Right forelimb (tissue), 1 donor: Measurements from ENCODE around the gene NBEA.

Source experiments
- DNase-seq: peaks from one replicate; pipeline ENCODE4 v3.0.0-alpha.2; 2018

The NBEA gene

GRCh38 chr13:35179920-35180663 is 238.0 kb downstream of the NBEA start:
- no peak for DNase-seq

GRCh38 chr13:35190241-35190640 is 248.2 kb downstream of the NBEA start:
- no peak for DNase-seq

GRCh38 chr13:35191883-35192282 is 249.8 kb downstream of the NBEA start:
- DNase-seq: no peak

- no peak for DNase-seq
Observed at GRCh38 chr13:35198613-35199200, 256.6 kb downstream of the NBEA start.

- DNase-seq: no peak
Observed at GRCh38 chr13:35208587-35208986, 266.5 kb downstream of the NBEA start.

- DNase-seq: no peak
Observed at GRCh38 chr13:35210261-35210660, 268.2 kb downstream of the NBEA start.

GRCh38 chr13:35211949-35212348 is 269.9 kb downstream of the NBEA start:
- DNase-seq: no peak

GRCh38 chr13:35213911-35214310 is 271.8 kb downstream of the NBEA start:
- no peak for DNase-seq

- DNase-seq: no peak
Observed at GRCh38 chr13:35216131-35216530, 274.1 kb downstream of the NBEA start.

DNA sequence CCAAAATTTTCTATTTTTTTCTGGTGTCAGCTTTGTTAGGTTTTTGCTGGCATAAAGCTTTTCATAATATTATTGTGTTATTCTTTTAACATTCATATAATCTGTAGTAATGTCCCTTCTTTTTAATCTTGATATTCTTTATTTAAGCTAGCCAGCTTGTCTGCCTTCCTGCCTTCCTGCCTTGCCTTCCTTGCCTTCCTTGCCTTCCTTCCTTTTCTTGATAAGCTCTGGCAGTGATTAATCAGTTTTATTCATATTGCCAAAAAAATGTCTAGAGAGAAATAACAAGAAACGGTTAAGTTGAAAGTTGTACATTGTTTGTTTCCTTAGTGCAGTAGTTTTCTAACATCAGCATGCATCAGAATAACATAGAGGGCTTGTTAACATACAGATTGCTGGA is 277.0 kb downstream of the NBEA start:
- DNase-seq: no peak

DNA sequence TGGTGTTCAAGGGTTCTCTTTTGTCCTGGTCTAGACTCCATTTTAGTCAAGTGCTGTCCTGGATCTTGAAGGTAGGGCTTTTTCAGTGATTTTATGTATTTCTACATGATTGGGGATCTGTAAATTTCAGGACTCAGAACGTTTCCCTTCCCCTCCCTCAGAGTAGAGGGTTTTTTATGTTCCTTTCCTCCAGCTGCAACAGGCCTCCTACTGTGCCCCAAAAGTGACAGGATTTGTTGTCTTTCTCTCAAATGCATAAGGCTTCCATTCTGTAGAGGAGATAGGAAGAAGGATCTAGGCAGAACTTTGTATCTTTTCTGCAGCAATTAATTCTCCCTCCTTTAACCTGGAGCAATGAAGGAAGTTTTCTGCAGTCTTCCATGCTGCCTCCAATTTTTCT is 283.1 kb downstream of the NBEA start:
- DNase-seq: no peak

DNA sequence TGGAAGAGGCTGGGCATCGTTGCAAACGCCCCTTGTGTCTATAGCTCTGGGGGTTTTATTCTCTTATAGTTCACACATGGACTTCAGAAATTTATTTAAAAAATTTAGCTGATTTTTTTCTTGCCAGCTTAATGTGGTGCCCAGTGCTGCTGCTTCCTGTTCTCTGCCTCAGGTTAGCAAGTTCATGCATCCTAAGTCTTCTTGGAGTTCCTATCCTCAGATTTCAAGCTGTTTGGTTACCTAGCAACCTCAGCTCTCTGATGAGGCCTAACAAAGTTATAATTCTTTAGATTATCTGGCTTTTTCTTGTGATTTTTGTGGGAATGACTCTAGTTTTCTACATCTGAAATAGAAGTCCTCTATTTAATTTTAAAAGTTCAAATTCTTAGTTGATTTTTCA is 283.5 kb downstream of the NBEA start:
- no peak for DNase-seq

GRCh38 chr13:35228536-35228935 is 286.5 kb downstream of the NBEA start:
- DNase-seq: no peak

- DNase-seq: no peak
Observed at GRCh38 chr13:35231426-35231825, 289.4 kb downstream of the NBEA start.

GRCh38 chr13:35238274-35238673 is 296.2 kb downstream of the NBEA start:
- no peak for DNase-seq

DNA sequence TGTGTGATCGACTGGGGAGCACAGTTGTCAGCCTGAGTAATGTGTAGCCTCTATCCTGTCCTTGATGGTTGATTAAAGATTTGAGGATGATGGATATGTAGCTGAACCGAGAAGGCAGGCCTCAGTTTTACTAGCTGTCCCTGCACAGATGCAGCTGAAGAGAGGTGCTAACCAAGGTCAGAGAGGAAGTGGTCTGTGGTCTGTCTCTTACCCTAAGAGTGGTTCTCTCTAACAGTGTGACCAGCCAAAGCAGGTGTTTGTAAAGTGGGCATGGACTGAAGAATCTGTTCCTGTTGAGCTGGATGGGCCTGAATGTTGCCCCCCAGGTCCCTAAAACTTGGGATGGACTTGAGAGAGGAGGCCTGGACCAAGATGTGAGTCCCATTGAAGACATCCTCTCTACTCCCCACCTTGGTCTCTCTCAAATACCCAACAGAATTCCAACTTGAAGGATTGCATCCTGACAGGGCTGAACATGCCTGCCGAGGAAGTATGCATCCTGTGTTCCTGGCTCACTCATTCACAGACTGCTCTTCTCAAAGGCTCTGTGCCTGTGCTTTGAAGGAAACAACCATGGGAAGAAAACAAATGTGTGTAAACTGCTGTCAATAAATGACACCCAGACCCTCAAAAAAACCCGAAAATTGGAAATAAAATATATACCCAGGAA is 310.6 kb downstream of the NBEA start:
- DNase-seq: no peak

- no peak for DNase-seq
Observed at GRCh38 chr13:35255241-35255640, 313.2 kb downstream of the NBEA start.

GRCh38 chr13:35256459-35257148 is 314.5 kb downstream of the NBEA start:
- no peak for DNase-seq

- no peak for DNase-seq
Observed at GRCh38 chr13:35260316-35260715, 318.2 kb downstream of the NBEA start.

GRCh38 chr13:35266412-35266811 is 324.3 kb downstream of the NBEA start:
- no peak for DNase-seq

- DNase-seq: no peak
Observed at GRCh38 chr13:35278917-35279316, 336.8 kb downstream of the NBEA start.

GRCh38 chr13:35279500-35279899 is 337.4 kb downstream of the NBEA start:
- no peak for DNase-seq

- no peak for DNase-seq
Observed at GRCh38 chr13:35283856-35284255, 341.8 kb downstream of the NBEA start.

- DNase-seq: no peak
Observed at GRCh38 chr13:35285677-35286076, 343.6 kb downstream of the NBEA start.
